Placental epithelial cell (primary cell): ENCODE results near the gene NBEA. TPM values are rescaled to one million over a fixed set of nuclear protein-coding genes. Genes with fewer than 3 reads are reported as not detected.

Experiments
- small RNA-seq: library from RNA; depleted of rRNA; stranded (forward); fragments of <200 nt; gene quantifications from one replicate; pipeline ENCODE3, GENCODE V24; 2012
- total RNA-seq: library from RNA; depleted of rRNA; stranded (reverse); fragments of >200 nt; gene quantifications from 2 replicates; pipeline ENCODE4 v1.2.3, GENCODE V29; 2012

Gene NBEA
- 0.39 and 1.2 TPM in 2 replicates for total RNA-seq

GRCh38 chr13:34941835-34942731 is at the start of gene NBEA:
Gene NBEA, plus strand, starts transcription at chr13:34942270. Its CDS starts 551 bp downstream, at chr13:34942821.

GRCh38 chr13:35475960-35476943 is 534.2 kb downstream of the NBEA start, which contains the start of gene MAB21L1:
Gene MAB21L1, minus strand, starts transcription at chr13:35476689. Its CDS starts 551 bp downstream, at chr13:35476138.

Small RNA genes within 50 kb of the gene (small RNA-seq; reads per million reads assigned to genes)
- gene RF00017: not detected
